H9 (cell line): ENCODE results near the gene TRIM37. TPM values are rescaled to one million over a fixed set of nuclear protein-coding genes. Genes with fewer than 3 reads are reported as not detected.

ENCODE experiments used
- DNase-seq: peaks from one replicate; pipeline ENCODE4 v3.0.0-alpha.2; 2017
- H2AFZ ChIP-seq: one replicate; pipeline ENCODE4 v1.6.1; 2013; ENCODE audit warnings: mild to moderate bottlenecking, low read length, control low read depth, moderate library complexity
- H2AK5ac ChIP-seq: 2 replicates; pipeline ENCODE4 v1.6.1; 2013; ENCODE audit warnings: low read length, control low read depth, mixed read lengths; ENCODE audit not compliant: insufficient read length
- H2BK120ac ChIP-seq: one replicate; pipeline ENCODE4 v1.6.1; 2013; ENCODE audit warnings: low read depth, mild to moderate bottlenecking, low read length, control low read depth, inconsistent platforms; ENCODE audit not compliant: poor library complexity, severe bottlenecking
- H2BK12ac ChIP-seq: 2 replicates; pipeline ENCODE4 v1.6.1; 2013; ENCODE audit warnings: low read length, control low read depth, mixed read lengths, low read depth; ENCODE audit not compliant: insufficient read length
- H2BK15ac ChIP-seq: 2 replicates; pipeline ENCODE4 v1.6.1; 2013; ENCODE audit warnings: low read depth, low read length, control low read depth
- H2BK20ac ChIP-seq: one replicate; pipeline ENCODE4 v1.6.1; 2013; ENCODE audit warnings: low read depth, mild to moderate bottlenecking, low read length, control low read depth, inconsistent platforms; ENCODE audit not compliant: poor library complexity, severe bottlenecking
- H2BK5ac ChIP-seq: 2 replicates; pipeline ENCODE4 v1.6.1; 2013; ENCODE audit warnings: low read length, control low read depth, mixed read lengths; ENCODE audit not compliant: insufficient read length
- H3K14ac ChIP-seq: 2 replicates; pipeline ENCODE4 v1.6.1; 2013; ENCODE audit warnings: low read length, control low read depth; ENCODE audit not compliant: insufficient read depth
- H3K18ac ChIP-seq: 2 replicates; pipeline ENCODE4 v1.6.1; 2013; ENCODE audit warnings: low read depth, mild to moderate bottlenecking, mixed read lengths, low read length, control low read depth; ENCODE audit not compliant: insufficient read length
- H3K23ac ChIP-seq: 2 replicates; pipeline ENCODE4 v1.6.1; 2013; ENCODE audit warnings: low read length, control low read depth, mixed read lengths, low read depth; ENCODE audit not compliant: insufficient read length
- H3K23me2 ChIP-seq: 2 replicates; pipeline ENCODE4 v1.6.1; 2013; ENCODE audit warnings: low read depth, mild to moderate bottlenecking, mixed read lengths, low read length, control low read depth; ENCODE audit not compliant: insufficient read length, poor library complexity, severe bottlenecking
- H3K27ac ChIP-seq: 2 replicates; pipeline ENCODE4 v1.5.1; 2013; ENCODE audit warnings: low read length, control low read depth, mixed read lengths, low read depth; ENCODE audit not compliant: insufficient read length
- H3K27me3 ChIP-seq: 2 replicates; pipeline ENCODE4 v1.6.1; 2013; ENCODE audit warnings: low read length, control low read depth, inconsistent platforms; ENCODE audit not compliant: insufficient read depth
- H3K4ac ChIP-seq: 2 replicates; pipeline ENCODE4 v1.6.1; 2013; ENCODE audit warnings: low read depth, mild to moderate bottlenecking, control low read depth, inconsistent platforms, low read length, moderate library complexity
- H3K4me1 ChIP-seq: 2 replicates; pipeline ENCODE4 v1.6.1; 2013; ENCODE audit warnings: low read length, control low read depth, inconsistent platforms; ENCODE audit not compliant: insufficient read depth
- H3K4me2 ChIP-seq: 2 replicates; pipeline ENCODE4 v1.6.1; 2013; ENCODE audit warnings: low read length, control low read depth, mixed read lengths; ENCODE audit not compliant: insufficient read length, insufficient read depth
- H3K56ac ChIP-seq: 2 replicates; pipeline ENCODE4 v1.6.1; 2013; ENCODE audit warnings: low read depth, mild to moderate bottlenecking, mixed read lengths, low read length, control low read depth; ENCODE audit not compliant: insufficient read length
- H3K79me1 ChIP-seq: 2 replicates; pipeline ENCODE4 v1.6.1; 2013; ENCODE audit warnings: low read depth, mild to moderate bottlenecking, moderate library complexity, low read length, control low read depth, inconsistent platforms; ENCODE audit not compliant: insufficient read depth, poor library complexity, severe bottlenecking
- H3K79me2 ChIP-seq: 2 replicates; pipeline ENCODE4 v1.6.1; 2013; ENCODE audit warnings: low read length, control low read depth, inconsistent platforms; ENCODE audit not compliant: insufficient read depth
- H3K9ac ChIP-seq: 2 replicates; pipeline ENCODE4 v1.6.1; 2013; ENCODE audit warnings: low read length, control low read depth, mixed read lengths; ENCODE audit not compliant: insufficient read length; ENCODE audit errors: extremely low read depth
- H3K9me3 ChIP-seq: one replicate; pipeline ENCODE4 v1.6.1; 2013; ENCODE audit warnings: low read depth, low read length, inconsistent platforms; ENCODE audit not compliant: control insufficient read depth
- H3T11ph ChIP-seq: one replicate; pipeline ENCODE4 v1.6.1; 2013; ENCODE audit warnings: mild to moderate bottlenecking, low read length, control low read depth, inconsistent platforms
- H4K20me1 ChIP-seq: one replicate; pipeline ENCODE4 v1.6.1; 2013; ENCODE audit not compliant: control insufficient read depth, insufficient read length, insufficient read depth
- H4K5ac ChIP-seq: 2 replicates; pipeline ENCODE4 v1.6.1; 2013; ENCODE audit warnings: low read depth, mild to moderate bottlenecking, mixed read lengths, low read length, control low read depth; ENCODE audit not compliant: insufficient read length
- H4K8ac ChIP-seq: replicated peaks from 2 replicates; pipeline ENCODE4 v1.6.1; 2013; ENCODE audit warnings: low read length, control low read depth, mixed read lengths, low read depth; ENCODE audit not compliant: insufficient read length
- H4K91ac ChIP-seq: 2 replicates; pipeline ENCODE4 v1.6.1; 2013; ENCODE audit warnings: low read depth, mild to moderate bottlenecking, moderate library complexity, mixed read lengths, low read length, control low read depth; ENCODE audit not compliant: insufficient read length
- H3K27ac Mint-ChIP-seq, 3 experiments: 2 replicates in 2 of 3; 3 replicates in 1 of 3; pipeline ENCODE4 v1.8.0; 2020 to 2021; ENCODE audit warnings: mixed read lengths in 3 of 3, mild to moderate bottlenecking in 1 of 3, moderate library complexity in 1 of 3
- H3K27me3 Mint-ChIP-seq: 2 replicates; pipeline ENCODE4 v1.8.0; 2021; ENCODE audit warnings: low read depth, mild to moderate bottlenecking, moderate library complexity, mixed read lengths
- H3K36me3 Mint-ChIP-seq, 3 experiments: 2 replicates in 2 of 3; 3 replicates in 1 of 3; pipeline ENCODE4 v1.8.0; 2020 to 2021; ENCODE audit warnings: low read depth in 3 of 3, mixed read lengths in 3 of 3; ENCODE audit not compliant: insufficient read depth in 1 of 3
- H3K4me1 Mint-ChIP-seq, 2 experiments: 2 replicates each; pipeline ENCODE4 v1.8.0; 2020; ENCODE audit warnings: mixed read lengths in 2 of 2
- H3K4me3 Mint-ChIP-seq, 2 experiments: 2 replicates in 1 of 2; 3 replicates in 1 of 2; pipeline ENCODE4 v1.8.0; 2020 to 2021; ENCODE audit warnings: mild to moderate bottlenecking in 2 of 2, mixed read lengths in 2 of 2, moderate library complexity in 1 of 2
- H3K9me3 Mint-ChIP-seq, 2 experiments: 2 replicates in 1 of 2; 3 replicates in 1 of 2; pipeline ENCODE4 v1.8.0; 2020; ENCODE audit warnings: mild to moderate bottlenecking in 2 of 2, mixed read lengths in 2 of 2, moderate library complexity in 1 of 2
- WGBS: extraction: QIAGEN DNeasy Blood & Tissue Kit; methylation state at CpG from one replicate; pipeline ENCODE4 v1.1.7; 2013; ENCODE audit warnings: missing lambda C conversion rate, low lambda C conversion rate, mixed read lengths; ENCODE audit not compliant: insufficient read length; ENCODE audit errors: extremely low coverage; 5-methylcytosine and 5-hydroxymethylcytosine counted together
- total RNA-seq: library from RNA; stranded (reverse); gene quantifications from 2 replicates; pipeline ENCODE4 v1.2.1, GENCODE V29; 2021
- TF ChIP-seq, protein P1 (sequence below): fragments of 200-600 bp; sonication (generic); conservative IDR thresholded peaks from 3 replicates; pipeline ENCODE4 v1.8.0; 2021; ENCODE audit warnings: antibody characterized with exemption, mild to moderate bottlenecking

The TRIM37 gene
- total RNA-seq, 1 experiment from 2014 or later = 52.1 TPM

DNA sequence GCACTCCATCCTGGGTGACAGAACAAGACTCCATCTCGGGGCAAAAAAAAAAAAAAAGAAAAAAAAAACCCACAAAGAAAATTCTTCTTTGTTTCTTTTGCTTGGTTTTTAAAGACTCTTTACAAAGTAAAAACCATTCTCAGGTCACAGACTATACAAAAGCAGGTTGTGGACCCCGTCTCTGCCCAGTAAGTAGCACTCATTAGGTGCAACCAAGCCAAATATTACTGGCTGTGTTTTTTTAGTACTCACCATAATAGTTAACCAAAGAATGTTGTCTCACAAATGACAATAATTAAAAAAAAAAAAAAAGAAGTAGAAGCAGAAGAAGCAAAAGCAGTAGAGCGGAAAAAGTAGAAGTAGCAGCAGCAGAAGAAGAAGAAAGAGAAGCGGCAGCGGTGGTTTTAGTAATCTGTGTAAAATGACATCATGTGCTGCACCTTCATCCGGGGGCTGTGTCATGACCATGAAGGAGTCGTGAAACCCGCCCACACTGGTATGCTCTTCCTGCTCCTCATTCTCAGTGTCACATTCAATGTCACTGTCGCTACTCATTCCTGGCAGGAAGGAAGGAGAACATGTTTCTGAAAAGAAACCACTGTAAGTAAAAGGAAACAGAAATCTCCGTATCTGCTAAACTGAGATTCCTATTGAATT lies 105.4 kb downstream of the TRIM37 start:
- Mint-ChIP-seq H3K9me3 (no peaks in the 10 kb centered on the region), H3K36me3 (peaks cover 23 to 39% (median 35%) of the 10 kb centered on the region in 3 experiments; a peak in 6 of 7 replicates), H3K27ac (peak overlapping the region in 2 of 3 experiments; percentile 75 to 81; a peak in 4 of 7 replicates), H3K27me3 (no peaks in the 10 kb centered on the region), H3K4me3 (no peak overlapping the region), H3K4me1 (peaks cover 0 to 7% of the 10 kb centered on the region in 2 experiments; a peak in 2 of 4 replicates)
- no peak overlapping the region for H3T11ph ChIP-seq
- H3K56ac ChIP-seq = no peak overlapping the region
- peak; percentile 41 for DNase-seq
- H3K4ac ChIP-seq = no peak overlapping the region
- no peak overlapping the region for H3K27ac ChIP-seq
- no peak overlapping the region for H2AFZ ChIP-seq
- H4K5ac ChIP-seq = no peak overlapping the region
- H3K27me3 ChIP-seq = no peaks in the 10 kb centered on the region
- no peaks in the 10 kb centered on the region for H3K79me1 ChIP-seq
- no peak overlapping the region for H2BK15ac ChIP-seq
- no peak overlapping the region for H4K8ac ChIP-seq
- H4K91ac ChIP-seq = no peak overlapping the region
- H2BK120ac ChIP-seq = no peak overlapping the region
- no peak overlapping the region for H2BK12ac ChIP-seq
- no peak overlapping the region for H3K14ac ChIP-seq
- H3K9ac ChIP-seq = no peak overlapping the region
- H3K9me3 ChIP-seq = no peaks in the 10 kb centered on the region
- H3K18ac ChIP-seq = no peak overlapping the region
- no peak overlapping the region for H2BK5ac ChIP-seq
- H2BK20ac ChIP-seq = no peak overlapping the region
- no peak overlapping the region for H3K4me2 ChIP-seq
- no peak overlapping the region for H2AK5ac ChIP-seq
- H4K20me1 ChIP-seq = no peaks in the 10 kb centered on the region
- no peaks in the 10 kb centered on the region for H3K79me2 ChIP-seq
- H3K4me1 ChIP-seq = no peaks in the 10 kb centered on the region
- WGBS = no CpG with 5 or more reads among the region's 10 CpGs
- H3K23me2 ChIP-seq = no peaks in the 10 kb centered on the region
- no peak overlapping the region for H3K23ac ChIP-seq
- TF ChIP-seq, protein P1, sequence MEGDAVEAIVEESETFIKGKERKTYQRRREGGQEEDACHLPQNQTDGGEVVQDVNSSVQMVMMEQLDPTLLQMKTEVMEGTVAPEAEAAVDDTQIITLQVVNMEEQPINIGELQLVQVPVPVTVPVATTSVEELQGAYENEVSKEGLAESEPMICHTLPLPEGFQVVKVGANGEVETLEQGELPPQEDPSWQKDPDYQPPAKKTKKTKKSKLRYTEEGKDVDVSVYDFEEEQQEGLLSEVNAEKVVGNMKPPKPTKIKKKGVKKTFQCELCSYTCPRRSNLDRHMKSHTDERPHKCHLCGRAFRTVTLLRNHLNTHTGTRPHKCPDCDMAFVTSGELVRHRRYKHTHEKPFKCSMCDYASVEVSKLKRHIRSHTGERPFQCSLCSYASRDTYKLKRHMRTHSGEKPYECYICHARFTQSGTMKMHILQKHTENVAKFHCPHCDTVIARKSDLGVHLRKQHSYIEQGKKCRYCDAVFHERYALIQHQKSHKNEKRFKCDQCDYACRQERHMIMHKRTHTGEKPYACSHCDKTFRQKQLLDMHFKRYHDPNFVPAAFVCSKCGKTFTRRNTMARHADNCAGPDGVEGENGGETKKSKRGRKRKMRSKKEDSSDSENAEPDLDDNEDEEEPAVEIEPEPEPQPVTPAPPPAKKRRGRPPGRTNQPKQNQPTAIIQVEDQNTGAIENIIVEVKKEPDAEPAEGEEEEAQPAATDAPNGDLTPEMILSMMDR = no peak
